ENCODE results near the gene BRI3. TPM values are rescaled to one million over a fixed set of nuclear protein-coding genes. Genes with fewer than 3 reads are reported as not detected.

BRI3 gene
- total RNA-seq, 1 experiment from 2014 or later: 102 TPM

- no peaks in the 10 kb centered on the region for H3K9me2 ChIP-seq (ENCODE audit: insufficient read depth)
- peak within 1 kb of the TSS; percentile 89 to 96 for H3K4me3 ChIP-seq (replicated peaks in 1 of 2; ENCODE audit: low read depth in 1 of 2, low read length in 2 of 2)
- peak within 1 kb of the TSS; percentile 70 for H3K27ac ChIP-seq (ENCODE audit: low read depth, low read length)
- peaks cover 31% of the 10 kb centered on the region for H3K79me2 ChIP-seq (ENCODE audit: insufficient read depth, low read length)
- POLR2A ChIA-PET: no interaction called here
- ATAC-seq (peak; percentile 98), DNase-seq (ENCODE audit: low read depth, low spot score) (peak; percentile 84)
- peaks cover 14 to 22% of the 10 kb centered on the region in 2 experiments for H3K4me1 ChIP-seq (ENCODE audit: control insufficient read depth in 1 of 2, insufficient read depth in 2 of 2, low read length in 2 of 2)
- RAD21 ChIA-PET (ENCODE audit: low non-redundant PET in 1 of 2, low total read pairs in 2 of 2, uncharacterized antibody in 2 of 2, unreplicated experiment in 2 of 2): interaction anchor here in 1 of 2 experiments (0.7 kb wide), 1 partner anchor 17 kb away, joined by 3 read pairs; no protein-coding TSS in a partner anchor
- H2AFZ ChIP-seq (ENCODE audit: low read depth, low read length, poor library complexity, severe bottlenecking): no peak within 1 kb of the TSS
- no peaks in the 10 kb centered on the region for H3K9me3 ChIP-seq (ENCODE audit: control insufficient read depth in 1 of 2, insufficient read depth in 1 of 2, low read depth in 1 of 2, low read length in 2 of 2)
- CTCF ChIA-PET: no interaction called here
- peak within 1 kb of the TSS; percentile 99 for H3K4me2 ChIP-seq (ENCODE audit: low read length)
- peak within 1 kb of the TSS; percentile 83 for H3K9ac ChIP-seq (ENCODE audit: low read length)
- no peak for TF ChIP-seq CTCF (IDR thresholded peaks at IDR 0.05 in 2 of 3, conservative IDR thresholded peaks at IDR 0.05 in 1 of 3; ENCODE audit: borderline replicate concordance in 1 of 3, insufficient read depth in 1 of 3, low read depth in 2 of 3, low read length in 2 of 3)
- TF ChIP-seq FOSL1 (IDR thresholded peaks at IDR 0.05; ENCODE audit: low read depth): no peak
- peak; percentile 20 for TF ChIP-seq POLR2A (IDR thresholded peaks at IDR 0.05; ENCODE audit: borderline replicate concordance, extremely low read depth, insufficient read depth, insufficient read length)
- TF ChIP-seq POLR2AphosphoS5 (IDR thresholded peaks at IDR 0.05; ENCODE audit: low read depth, low read length): peak; percentile 62
- no peak for TF ChIP-seq RAD21 (IDR thresholded peaks at IDR 0.05; ENCODE audit: low read depth)
- no peak for TF ChIP-seq SRF (IDR thresholded peaks at IDR 0.05; ENCODE audit: low read depth)
- H4K20me1 ChIP-seq (ENCODE audit: insufficient read depth): no peaks in the 10 kb centered on the region
- intact Hi-C loops (cut with micrococcal nuclease): no loop called here
- BruUV-seq (replicated peaks): no TSS peak
- no peaks in the 10 kb centered on the region for H3K36me3 ChIP-seq (ENCODE audit: control insufficient read depth in 1 of 2, insufficient read depth in 2 of 2, low read length in 2 of 2)
- no peaks in the 10 kb centered on the region for H3K27me3 ChIP-seq (ENCODE audit: insufficient read depth, low read length)
These were observed 29.7 kb upstream of the BRI3 start, which contains the start of gene TECPR1 for GRCh38 chr7:98251601-98252424. Gene TECPR1, minus strand, starts transcription at chr7:98252232. Its CDS starts 6,086 bp downstream, at chr7:98246146.

All from HCT116 (cell line).